A549 (cell line): Measurements from ENCODE around the gene MEG3.

Source experiments
- CBX2 ChIP-seq: fragments of 200-600 bp; sonication (generic); IDR thresholded peaks from 2 replicates; pipeline ENCODE4 v1.6.1; 2016; ENCODE audit warnings: low read depth, mild to moderate bottlenecking, borderline replicate concordance
- CTCF ChIP-seq: fragments of >200 bp; sonication (Bioruptor Twin); formaldehyde crosslinking; IDR thresholded peaks from 3 replicates; pipeline ENCODE4 v1.5.1; 2016
- EP300 ChIP-seq, 2 experiments: fragments of >200 bp; sonication (Bioruptor Twin); formaldehyde crosslinking; IDR thresholded peaks; 2 replicates in 1 of 2; 3 replicates in 1 of 2; pipeline ENCODE4 v1.6.1; 2016 to 2017
- ESRRA ChIP-seq: fragments of 150-350 bp; IDR thresholded peaks from 2 replicates; pipeline ENCODE4 v1.6.1; 2014; ENCODE audit warnings: mild to moderate bottlenecking, low read length, borderline replicate concordance
- HES2 ChIP-seq: fragments of >200 bp; sonication (Bioruptor Twin); formaldehyde crosslinking; IDR thresholded peaks from 2 replicates; pipeline ENCODE4 v1.6.1; 2016
- JUN ChIP-seq, 2 experiments: fragments of >200 bp; sonication (Bioruptor Twin); formaldehyde crosslinking; IDR thresholded peaks; 2 replicates in 1 of 2; 3 replicates in 1 of 2; pipeline ENCODE4 v1.6.1; 2016 to 2017
- MAX ChIP-seq: IDR thresholded peaks from 2 replicates; pipeline ENCODE4 v1.6.1; 2012
- MAZ ChIP-seq: fragments of 150-350 bp; IDR thresholded peaks from 2 replicates; pipeline ENCODE4 v1.6.1; 2014; ENCODE audit warnings: antibody characterized with exemption, low read depth, low read length, borderline replicate concordance
- PBX3 ChIP-seq: IDR thresholded peaks from 2 replicates; pipeline ENCODE4 v1.6.1; 2012
- POLR2A ChIP-seq: IDR thresholded peaks from 2 replicates; pipeline ENCODE4 v1.6.1; 2012; ENCODE audit warnings: mild to moderate bottlenecking, low read length
- REST ChIP-seq: fragments of 200-600 bp; sonication (generic); IDR thresholded peaks from 2 replicates; pipeline ENCODE4 v1.6.1; 2016; ENCODE audit warnings: antibody characterized with exemption, mild to moderate bottlenecking, moderate library complexity
- SREBF2 ChIP-seq: fragments of 450-650 bp; IDR thresholded peaks from 2 replicates; pipeline ENCODE4 v1.6.1; 2014; ENCODE audit warnings: mild to moderate bottlenecking, moderate library complexity
- ZSCAN20 ChIP-seq: fragments of 250-450 bp; sonication (Bioruptor Pico); IDR thresholded peaks from 2 replicates; pipeline ENCODE4 v1.8.0; 2022; ENCODE audit warnings: mild to moderate bottlenecking, moderate library complexity

- no peak for TF ChIP-seq MAX
- no peak for TF ChIP-seq CBX2
- no peak for TF ChIP-seq EP300 (IDR thresholded peaks at IDR 0.05)
- no peak for TF ChIP-seq POLR2A
- no peak for TF ChIP-seq REST
- no peak for TF ChIP-seq HES2
- no peak for TF ChIP-seq CTCF
- no peak for TF ChIP-seq PBX3
- TF ChIP-seq ESRRA = no peak
- TF ChIP-seq MAZ = no peak
- TF ChIP-seq SREBF2 = no peak
- no peak for TF ChIP-seq ZSCAN20
- no peak for TF ChIP-seq JUN (IDR thresholded peaks at IDR 0.05)
Measured at GRCh38 chr14:100903672-100904185, 77.8 kb downstream of the MEG3 start, which contains the start of gene RTL1.
